GM19240 (cell line): ENCODE results near the gene TMCC1.
"Not testable (repeated sequence)": the region's sequence is repeated elsewhere in the genome, so short reads cannot be mapped to it uniquely, and the experiment has no call there.

Experiments
- DNase-seq: peaks from one replicate; pipeline ENCODE4 v3.0.0; 2011; ENCODE audit warnings: low spot score; ENCODE audit not compliant: insufficient read length

Gene TMCC1

DNA sequence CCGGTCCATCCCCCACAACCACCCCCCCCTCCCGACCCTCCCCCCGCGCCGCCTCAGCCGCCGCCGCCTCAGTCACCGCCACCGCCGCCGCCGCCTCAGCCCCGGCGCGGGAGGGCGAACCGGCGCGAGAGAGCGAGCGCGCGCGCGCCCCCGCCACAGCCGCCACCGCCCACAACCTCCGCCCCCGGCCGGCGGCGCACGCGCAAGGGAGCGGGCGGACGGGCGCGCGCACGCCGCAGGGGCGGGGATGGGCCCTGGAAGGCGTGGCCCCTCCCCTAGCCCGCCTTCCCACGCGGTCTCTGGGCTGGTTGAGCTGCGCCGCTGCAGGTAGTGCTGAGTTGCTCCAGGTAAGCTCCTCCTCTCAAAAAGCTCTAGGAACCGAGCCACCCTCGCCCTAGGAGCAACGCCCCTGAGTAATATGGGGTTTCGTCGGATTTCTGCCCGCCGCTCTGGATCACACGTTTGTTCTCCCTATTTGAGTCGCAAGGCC lies at the start of gene TMCC1:
TMCC1 (minus strand) TSS at position 131 of the 490 bp plus-strand sequence.
- DNase-seq: peak; percentile 85

DNA sequence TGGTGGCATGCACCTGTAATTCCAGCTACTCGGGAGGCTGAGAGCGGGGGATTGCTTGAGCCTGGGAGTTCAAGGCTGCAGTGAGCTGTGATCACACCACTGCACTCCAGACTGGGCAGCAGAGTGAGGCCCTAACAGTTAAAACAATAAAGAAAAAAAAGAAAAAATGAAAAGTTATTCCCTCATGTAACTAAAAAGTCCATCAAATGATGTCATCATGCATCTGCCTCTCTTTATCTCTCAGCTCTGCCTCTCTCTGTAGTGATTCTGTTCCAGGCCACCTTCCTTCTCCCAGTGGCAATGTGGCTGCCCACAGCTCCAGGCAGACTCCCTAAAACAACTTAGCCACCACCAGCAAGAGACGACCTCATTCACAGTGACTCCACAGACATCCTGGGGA lies 49.5 kb upstream of the TMCC1 start:
- no peak for DNase-seq

DNA sequence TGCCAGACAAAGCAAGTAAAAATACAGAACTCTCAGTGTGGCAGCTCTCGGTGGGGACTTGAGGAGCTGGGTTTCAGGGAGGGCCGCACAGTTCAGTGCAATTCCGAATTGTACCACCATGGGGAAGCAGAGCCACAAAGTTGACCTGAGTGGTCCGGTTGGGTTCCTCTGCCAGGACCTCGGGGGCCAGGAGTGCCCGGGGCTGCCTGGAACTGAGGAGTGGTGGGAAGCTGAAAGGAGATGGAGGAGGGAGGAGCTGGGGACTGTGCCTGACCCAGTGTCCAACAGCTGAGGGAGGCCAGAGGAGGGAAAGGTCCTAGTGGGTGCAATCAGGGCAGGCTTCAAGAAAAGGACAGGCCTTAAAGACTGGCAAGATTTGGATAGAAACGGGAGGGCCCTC lies 48.8 kb upstream of the TMCC1 start:
- peak; percentile 65 for DNase-seq

DNA sequence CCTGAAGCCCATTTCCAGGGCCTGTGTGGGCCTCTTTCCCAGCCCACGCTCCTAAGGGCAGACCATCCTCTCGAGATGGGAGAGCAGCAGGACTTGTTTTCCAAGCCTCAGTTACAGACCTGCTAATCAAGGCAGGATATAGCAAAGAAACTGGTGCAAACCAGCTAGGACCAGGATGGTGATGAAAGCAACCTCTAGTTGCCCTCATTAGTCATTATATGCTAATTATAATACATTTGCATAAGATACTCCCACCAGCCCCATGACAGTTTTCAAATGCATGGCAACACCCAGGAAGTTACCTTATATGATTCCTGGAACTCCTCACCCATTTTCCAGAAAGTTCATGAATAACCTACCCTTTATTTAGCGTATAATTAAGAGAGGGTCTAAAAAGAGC lies 46.6 kb upstream of the TMCC1 start:
- DNase-seq: no peak

DNA sequence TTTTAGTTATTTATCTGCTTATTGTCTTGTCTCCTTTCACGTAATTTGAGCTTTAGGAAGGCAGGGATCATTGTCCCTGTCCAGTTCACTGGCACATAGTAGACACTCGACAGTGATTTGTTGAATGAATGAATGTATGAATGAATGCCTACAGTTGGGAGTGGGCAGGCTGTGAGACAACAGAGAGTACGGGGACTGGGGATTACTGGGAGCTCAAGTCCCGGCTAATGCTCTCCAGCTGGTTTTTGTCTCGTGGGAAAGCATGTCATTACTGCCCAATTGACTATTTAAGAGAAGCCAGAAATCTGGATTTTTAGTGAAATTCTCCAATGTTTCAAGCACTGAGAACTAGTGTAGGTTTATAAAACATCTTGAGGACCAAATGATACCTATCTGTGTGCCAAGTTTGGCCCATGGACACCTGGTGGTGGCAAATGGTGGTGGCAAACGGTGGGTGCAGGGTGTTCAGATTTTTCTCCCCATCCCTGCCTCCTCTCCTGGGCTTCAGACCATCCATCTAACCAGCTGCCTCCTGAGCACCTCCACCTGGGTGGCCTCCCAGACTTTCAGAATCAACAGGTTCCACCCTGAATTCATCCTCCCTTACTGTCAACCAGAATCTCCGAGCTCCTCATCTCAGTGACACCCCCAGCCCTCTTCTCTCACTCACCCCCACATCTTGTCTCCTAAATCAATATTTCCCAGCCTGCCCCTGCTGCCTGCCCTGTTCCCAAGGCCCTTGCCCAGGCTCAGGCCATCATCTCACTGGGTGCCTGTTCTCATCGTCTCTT lies 44.8 kb upstream of the TMCC1 start:
- no peak for DNase-seq

DNA sequence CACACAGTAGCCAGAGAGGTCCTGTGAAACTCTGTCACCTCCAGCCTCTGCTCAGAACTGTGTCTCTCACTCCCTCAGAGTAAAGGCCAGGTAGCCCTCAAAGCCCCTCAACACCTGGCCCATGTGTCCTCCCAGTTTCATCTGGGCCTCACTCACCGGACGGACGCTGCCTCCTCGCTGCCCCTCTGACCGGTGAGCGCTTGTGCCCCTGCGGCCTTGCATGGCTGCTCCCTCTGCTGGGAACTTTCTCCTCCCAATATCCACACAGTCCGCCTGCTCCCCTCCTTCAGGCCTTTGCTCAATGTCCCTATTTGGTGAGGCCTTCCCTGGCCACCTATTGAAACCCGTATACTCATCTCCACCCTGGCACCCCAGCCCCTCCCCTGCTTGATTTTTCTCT lies 44.2 kb upstream of the TMCC1 start:
- DNase-seq: no peak

DNA sequence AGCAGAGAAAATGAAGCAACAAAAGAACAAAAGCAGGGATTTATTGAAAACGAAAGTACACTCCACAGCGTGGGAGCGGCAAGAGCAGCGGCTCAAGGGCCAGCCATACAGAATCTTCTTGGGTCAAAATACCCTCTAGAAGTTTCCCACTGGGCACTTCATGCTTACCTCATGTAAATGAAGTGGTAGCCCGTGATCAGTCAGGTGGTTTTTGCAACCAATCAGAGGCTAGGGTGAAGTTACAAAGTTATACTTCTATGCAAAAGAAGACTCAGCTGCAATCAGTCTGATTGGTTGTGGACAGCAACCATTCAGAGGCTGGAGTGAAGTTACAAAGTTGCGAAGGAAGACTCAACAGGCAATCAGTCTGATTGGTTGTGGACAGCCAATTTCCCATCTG lies 43.2 kb upstream of the TMCC1 start:
- DNase-seq: no peak

DNA sequence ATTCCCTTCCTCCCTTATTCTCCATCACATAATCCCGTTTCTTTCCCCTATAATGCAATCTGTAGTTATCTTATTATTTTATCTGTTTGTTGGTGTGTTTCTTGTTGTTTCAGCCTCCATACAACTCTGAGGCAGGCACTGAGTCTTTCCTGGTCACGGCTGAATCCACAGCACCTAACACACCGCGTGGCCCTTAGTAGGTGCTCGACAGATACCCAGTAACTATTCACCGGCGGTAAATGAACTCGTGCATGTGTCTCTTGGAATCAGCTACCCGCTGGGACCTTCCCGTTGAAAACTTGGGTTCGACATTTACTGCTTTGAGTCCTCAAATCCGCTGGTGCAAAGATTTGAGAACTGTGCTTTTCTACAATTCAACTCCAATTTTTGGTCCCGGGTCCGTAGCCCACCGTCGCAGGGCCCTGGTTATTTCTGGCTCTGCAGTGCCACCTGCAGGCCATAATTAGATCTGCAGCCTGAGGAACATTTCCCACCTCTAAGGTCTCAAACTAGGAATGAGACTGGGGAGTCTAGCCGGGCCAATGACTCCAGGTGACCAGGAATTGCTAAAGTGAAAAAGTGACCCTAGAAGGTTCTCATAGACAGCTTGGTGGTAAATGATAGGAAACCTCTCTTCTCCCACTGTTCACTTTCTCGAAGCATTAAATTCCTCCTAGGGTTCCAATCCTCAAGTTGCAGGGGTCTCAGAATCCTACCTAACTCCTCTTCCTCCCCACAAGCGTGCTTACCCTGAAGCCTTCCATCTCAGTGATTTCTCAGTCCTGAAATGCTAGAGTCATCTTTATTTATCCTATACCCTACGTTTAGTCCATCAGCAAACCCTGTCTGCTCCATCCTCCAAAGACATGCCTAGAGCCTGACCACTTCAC lies 41.0 kb upstream of the TMCC1 start:
- peak; percentile 33 for DNase-seq

DNA sequence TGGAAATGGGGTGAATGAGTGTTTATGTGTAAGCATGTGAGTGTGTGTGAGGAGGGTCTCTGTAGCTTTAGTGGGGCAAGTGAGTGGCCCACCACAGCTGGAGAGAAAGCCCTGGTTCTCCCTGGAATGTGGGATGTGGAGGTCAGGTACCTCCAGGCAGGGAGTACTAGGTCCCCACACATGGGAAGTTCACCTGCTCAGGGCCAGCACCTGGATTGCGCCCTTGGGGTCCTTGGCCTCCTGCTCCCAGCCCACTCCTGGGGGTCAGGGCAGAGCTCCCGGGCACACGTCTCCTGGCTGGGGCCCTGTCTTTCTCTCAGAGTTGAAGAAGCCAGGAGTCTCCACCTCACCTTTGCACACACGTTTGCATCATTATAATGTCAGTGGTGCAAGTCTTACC lies 40.0 kb upstream of the TMCC1 start:
- DNase-seq: no peak

DNA sequence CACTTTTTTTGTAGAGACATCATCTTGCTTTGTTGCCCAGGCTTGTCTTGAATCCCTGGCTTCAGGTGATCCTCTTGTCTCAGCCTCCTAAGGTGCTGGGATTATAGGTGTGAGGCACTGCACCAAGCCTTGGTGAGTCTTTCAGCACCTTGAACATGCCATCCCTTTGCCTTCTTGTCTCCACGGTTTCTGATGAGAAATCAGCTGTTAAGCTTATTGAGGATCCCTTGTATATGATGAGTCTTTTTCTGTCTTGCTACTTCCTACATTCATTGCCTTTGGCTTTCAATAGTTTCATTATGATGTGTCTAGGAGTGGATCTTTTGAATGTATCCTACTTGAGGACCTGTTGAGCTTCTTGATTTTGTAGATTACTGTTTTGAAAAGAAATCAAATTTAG lies 35.9 kb upstream of the TMCC1 start:
- DNase-seq: no peak

DNA sequence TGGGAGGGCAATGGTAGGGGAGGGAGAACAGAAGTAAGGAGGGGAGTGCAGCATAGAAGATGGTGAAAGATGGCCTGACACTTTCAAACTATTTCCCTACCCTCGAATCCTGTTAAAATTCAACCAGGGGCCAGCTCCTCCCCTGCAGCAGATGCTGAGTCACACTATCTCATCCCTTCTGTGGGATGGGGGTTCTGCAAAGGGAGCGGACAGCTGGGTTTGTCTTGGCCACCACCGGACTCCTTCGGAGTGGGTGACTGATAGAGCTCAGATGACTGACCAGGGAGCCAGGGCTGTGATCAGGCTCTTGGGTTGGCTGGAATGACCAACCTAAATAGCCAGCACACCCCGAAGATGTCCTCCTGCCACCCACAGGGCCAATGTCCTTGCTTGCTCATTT lies 33.6 kb upstream of the TMCC1 start:
- DNase-seq: no peak

DNA sequence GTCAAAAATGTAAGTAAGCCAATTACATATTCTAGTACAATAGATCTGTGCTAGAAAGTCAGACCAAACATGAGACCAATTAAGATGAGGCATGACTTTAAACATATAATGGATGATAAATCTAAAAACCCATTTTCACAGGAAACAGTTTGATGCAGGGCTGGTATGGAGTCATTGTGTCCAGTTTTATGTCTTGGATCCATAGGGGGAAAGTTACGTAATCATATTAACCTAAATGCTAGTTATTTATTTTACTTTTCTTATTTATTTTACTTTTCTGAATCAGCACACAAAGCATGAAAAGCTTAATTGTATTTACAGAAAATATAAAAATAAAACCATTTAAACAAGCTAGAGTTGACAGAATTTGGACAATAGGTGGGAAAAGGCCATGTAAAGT lies 26.3 kb upstream of the TMCC1 start:
- no peak for DNase-seq

DNA sequence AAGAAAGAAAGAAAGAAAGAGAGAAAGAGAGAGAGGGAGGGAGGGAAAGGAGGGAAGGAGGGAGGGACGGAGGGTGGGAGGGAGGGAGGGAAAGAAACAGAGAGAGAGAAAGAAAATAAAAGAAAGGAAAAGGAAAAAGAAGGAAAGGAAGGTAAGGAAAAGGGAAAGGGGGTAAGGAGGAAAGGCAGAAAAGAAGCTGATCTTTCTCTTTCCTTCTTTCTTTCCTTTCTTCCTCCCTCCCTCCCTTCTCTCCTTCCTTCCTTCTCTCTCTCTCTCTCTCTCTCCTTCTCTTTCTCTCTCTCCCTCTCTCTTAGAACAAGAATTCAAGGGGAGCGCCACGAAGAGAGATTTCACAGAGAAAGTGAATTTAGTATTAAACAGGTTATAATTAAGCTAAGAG lies 25.8 kb upstream of the TMCC1 start:
- no peak for DNase-seq

DNA sequence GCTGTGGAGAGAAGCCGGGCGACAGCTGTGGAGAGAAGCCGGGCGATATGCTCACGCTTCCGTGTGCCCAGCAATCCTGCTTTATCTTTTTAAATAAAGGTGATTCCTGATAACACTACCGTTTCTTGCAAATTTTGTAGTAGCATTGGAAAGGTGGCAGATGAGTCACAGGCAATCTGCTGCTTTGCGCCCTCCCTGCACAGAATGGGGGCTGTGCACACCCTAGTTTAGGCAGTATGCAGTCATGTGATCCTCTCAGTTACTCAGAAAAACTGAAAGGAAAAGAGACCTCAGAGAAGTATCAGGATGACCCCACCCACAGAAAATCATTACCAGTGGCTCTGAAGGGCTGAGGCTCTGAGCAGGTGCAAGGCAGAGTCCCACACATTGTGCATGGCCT lies 24.9 kb upstream of the TMCC1 start:
- DNase-seq: no peak

DNA sequence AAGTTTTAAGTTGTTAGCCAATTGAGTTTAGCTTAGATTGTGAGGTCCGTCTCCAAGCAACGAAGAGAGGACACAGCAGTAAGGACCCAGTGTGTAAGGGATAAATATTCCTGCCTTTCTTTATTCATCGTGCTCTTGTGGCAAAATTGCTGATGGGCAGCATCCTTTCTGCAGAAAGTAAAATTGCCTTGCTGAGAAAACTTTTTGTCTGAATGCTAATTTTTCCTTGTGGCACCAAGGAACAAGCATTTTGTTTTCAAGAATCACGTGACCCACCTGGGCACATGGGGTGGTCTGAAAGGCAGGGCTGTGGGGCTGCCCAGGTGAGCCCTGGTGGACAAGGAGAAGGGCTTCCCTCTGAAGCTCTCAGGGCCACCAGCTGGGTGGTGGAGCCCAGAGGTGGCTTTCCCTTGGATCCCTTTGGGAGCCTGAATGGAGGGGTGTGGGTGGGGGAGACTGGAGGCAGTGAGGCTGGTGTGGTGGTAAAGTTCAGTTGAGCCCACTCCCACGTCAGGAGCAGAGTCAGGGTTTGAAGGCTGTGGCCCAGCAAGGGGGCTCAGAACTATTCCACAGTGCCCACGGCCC lies 24.0 kb upstream of the TMCC1 start:
- no peak for DNase-seq

DNA sequence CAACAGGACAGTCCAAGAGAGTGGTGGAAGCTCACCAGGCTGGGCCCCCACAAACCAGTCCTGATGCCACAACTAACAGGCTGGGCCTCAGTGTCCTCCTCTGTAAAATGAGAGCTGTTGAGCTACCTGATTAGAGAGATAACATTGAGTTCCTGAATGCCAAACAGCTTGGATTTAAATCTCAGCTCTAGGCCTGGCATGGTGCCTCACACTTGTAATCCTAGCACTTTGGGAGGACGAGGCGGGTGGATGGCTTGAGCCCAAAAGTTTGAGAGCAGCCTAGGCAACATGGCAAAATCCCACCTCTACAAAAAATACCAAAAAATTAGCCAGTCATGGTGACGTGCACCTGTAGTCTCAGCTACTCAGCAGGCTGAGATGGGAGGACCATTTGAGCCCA lies 20.1 kb upstream of the TMCC1 start:
- no peak for DNase-seq

DNA sequence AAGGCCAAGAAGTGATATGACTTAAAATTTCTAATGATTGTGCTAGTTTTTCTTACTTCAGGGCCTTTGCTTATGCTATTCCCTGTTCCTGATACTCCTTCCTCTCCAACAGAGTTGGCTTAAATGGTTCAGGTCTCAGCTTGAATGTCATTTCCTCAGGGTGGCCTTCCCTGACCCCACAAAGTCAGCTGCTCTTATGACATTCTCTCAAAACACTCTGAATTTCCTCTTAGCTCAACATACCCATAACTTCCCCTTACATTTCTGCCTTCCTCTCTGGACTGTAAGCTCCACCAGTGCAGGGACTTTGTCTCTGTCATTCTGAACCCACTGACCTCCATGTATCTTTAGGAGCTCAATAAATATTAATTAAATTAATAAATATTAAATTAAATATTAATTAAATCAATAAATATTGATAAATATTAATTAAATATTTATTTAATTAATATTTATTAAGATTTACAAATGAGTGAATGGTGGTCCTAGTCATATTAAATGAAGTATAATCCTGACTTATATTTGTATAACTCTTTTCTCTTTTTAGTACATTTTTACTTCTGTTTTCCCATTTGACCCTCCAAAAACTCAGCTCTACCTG lies 17.9 kb upstream of the TMCC1 start:
- DNase-seq: no peak

DNA sequence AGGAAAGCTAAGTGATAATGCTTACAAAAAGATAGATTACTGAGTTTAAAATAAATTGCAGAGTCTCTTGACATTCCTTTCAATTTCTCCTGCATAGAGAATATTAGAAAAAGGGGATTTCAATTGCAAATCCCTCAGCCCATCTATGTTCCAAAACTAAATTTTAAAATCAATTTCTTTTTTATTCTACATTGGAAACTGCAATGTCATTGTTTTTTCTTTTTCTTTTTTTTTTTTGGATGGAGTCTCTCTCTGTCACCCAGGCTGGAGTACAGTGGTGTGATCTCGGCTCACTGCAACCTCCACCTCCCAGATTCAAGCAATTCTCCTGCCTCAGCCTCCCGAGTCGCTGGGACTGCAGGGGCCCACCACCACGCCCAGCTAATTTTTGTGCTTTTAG lies 15.7 kb upstream of the TMCC1 start:
- DNase-seq: not testable (repeated sequence)

DNA sequence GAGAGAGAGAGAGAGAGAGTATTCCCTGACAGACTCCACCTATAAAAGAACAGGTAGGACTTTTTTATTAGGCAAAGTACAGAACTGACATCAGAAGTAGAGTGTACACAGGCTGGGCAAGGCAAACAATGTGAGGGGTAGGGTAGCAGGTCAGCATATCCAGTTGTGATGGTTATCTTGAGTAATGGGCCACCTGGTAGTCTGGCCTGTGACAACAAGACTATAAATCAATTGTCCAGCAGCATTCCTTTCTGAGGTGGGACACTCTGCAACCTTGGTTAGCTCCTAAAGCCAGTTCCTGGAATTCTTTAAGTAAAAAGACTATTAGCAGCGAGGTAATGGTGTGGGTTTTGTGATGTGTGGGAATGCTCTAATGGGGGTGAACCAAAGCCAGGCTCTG lies 14.9 kb upstream of the TMCC1 start:
- DNase-seq: no peak

DNA sequence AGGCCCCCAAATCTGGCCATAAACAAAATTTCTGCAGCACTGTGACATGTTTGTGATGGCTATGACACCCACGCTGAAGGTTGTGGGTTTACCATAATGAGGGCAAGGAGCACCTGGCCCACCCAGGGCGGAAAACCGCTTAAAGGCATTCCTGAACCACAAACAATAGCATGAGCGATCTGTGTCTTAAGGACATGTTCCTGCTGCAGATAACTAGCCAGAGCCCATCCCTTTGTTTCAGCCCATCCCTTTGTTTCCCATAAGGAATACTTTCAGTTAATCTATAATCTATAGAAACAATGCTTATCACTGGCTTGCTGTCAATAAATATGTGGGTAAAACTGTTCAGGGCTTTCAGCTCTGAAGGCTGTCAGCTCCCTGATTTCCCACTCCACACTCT lies 7.8 kb upstream of the TMCC1 start:
- not testable (repeated sequence) for DNase-seq

DNA sequence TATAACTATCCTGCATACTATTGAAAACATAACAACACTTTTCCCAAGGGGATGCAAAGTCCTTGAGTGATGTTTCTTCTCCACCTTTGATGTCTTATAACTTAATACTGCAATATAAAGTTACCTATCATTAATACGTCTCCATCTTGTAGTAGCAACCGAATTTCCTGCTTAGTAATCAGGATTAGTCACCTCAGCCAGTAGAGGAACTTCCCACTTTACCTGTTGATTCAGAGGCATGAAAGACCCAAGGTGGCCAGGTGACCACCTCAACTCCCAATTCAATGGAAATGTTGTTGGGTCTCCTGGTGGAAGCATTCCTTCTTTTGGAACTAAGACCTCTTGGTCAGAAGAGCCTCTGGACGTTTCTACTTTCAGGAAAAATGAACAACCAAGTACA lies 3.5 kb upstream of the TMCC1 start:
- DNase-seq: no peak
